NCI-H1930 (cell line): Measurements from ENCODE around the gene PIK3CB.
"Not testable (repeated sequence)": the region's sequence is repeated elsewhere in the genome, so short reads cannot be mapped to it uniquely, and the experiment has no call there.

Source experiments
- DNase-seq, 2 experiments: peaks; one replicate each; lab custom pipeline; 2025; lab: John Stamatoyannopoulos, UW

The PIK3CB gene

DNA sequence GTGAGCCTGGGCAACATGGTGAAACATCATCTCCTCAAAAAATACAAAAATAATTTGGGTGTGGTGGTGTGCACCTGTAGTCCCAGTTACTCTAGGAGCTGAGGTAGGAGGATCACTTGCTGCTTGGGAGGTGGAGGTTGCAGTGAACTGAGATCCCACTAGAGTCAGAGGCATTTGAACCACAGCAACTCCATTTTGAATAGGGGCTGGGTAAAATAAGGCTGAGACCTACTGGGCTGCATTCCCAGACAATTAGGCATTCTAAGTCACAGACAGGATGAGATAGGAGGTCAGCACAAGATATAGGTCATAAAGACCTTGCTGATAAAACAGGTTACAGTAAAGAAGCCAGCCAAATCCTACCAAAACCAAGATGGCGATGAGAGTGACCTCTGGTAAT lies 12.1 kb upstream of the PIK3CB start:
- not testable (repeated sequence) for DNase-seq

DNA sequence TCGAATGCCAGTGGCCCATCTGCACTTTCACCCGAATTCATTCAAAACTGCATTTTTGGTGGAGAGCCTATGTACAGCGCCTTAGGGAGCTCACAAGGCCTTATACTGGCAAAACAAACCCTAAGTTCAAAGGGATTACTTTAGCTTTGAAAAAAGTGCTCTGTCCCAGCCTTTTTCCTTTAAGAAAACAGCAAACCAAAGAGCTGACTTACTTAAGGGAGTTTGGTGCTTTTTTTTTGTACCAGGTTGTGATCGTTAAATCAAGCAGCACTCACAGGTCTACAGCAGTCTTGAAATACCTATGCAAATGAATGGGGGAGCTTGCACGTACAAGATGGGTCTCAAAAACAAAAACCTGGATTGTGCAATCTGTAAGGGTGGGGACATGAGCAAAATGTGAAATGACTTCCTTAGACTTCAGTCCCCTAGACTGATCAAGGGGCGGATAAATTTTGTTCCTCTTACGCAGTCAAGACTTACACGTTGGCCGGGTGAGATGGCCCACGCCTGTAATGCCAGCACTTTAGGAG lies 11.6 kb upstream of the PIK3CB start:
- DNase-seq: no peak

DNA sequence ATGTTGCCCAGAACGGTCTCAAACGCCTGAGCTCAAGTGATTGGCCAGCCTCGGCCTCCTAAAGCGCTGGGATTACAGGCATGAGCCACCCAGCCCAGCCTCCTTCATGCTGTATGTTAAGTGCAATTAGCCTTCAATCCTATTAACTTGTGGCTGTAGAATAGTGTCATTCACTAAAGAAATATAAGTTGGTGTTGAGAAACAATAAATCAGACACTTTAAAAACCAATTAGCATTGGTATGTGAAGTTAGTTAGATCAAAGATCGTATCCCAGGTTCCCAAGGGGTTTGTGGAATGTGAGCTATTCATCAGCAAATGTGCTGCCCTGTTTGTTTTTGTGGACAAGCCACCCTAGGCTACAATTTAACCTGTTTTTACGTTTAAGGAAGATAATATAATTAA lies 11.0 kb upstream of the PIK3CB start:
- DNase-seq: no peak

DNA sequence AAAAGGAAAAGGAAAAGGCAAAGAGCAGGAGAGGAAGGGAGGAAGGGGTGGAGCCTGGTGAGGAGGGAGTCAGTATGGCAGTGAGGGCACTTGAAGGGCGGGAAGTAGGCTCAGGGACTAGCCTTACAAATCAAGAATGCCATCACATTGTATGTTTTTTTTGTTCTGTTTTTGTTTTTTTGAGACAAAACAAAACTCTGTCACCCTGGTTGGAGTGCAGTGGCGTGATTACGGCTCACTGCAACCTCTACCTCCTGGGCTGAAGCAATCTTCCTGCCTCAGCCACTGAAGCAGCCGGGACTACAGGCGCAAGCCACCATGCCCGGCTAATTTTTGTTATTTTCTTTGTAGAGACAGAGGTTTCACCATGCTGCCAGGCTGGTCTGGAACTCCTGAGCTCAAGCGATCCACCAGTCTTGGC lies 10.5 kb upstream of the PIK3CB start:
- no peak for DNase-seq

DNA sequence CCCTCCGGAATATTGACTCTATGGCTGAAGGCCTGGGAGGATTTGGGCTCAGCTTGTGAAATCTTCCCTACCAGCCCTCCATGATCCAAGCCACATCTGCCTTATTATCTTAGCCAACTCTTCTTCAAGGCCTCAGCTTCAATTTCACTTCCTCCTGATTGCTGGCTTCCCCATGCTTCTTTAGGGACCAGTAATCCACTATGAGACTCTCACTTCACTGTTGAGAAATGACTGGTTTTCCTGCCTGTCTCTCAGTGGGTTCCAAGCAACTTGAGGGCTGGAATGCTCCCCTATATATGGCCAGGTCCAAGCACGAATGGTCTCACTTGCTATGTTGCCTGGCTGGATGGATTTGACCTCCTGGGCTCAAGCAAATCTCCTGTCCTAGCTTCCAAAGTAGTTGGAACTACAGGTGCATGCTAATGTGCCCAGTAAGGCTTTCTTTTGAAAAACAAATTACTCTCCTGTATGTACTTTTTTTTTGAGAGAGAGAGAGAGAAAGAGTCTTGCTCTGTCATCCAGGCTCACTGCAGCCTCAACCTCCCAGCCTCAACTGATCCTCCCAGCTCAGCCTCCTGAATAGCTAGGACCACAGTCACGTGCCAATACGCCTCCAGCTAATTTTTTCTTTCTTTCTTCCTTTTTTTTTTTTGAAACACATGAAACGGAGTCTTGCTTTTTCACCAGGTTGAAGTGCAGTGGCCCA lies 7.9 kb upstream of the PIK3CB start:
- DNase-seq: no peak

DNA sequence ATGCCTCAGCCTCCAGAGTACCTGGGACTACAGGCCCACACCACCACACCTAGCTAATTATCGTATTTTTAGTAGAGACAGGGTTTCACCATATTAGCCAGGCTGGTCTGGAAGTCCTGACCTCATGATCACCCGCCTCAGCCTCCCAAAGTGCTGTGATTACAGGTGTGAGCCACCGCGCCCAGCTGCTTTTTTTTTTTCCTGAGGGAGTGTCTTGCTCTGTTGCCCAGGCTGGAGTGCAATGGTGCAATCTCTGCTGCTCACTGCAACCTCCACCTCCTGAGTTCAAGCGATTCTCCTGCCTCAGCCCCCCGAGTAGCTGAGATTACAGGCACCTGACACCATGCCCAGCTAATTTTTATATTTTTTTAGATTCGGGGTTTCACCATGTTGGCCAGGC lies 3.7 kb upstream of the PIK3CB start:
- DNase-seq: not testable (repeated sequence)

DNA sequence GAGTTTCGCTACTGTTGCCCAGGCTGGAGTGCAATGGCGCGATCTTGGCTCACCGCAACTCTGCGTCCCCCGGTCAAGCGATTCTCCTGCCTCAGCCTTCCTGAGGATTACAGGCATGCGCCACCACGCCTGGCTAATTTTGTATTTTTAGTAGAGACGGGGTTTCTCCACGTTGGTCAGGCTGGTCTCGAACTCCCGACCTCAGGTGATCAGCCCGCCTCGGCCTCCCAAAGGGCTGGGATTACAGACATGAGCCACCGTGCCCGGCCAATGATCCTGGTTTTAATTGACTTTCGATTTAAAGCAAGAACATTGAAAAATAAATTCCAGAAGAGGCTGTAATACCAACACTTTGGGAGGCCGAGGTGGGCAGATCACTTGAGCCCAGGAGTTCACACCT lies 1.1 kb upstream of the PIK3CB start:
- not testable (repeated sequence) for DNase-seq

DNA sequence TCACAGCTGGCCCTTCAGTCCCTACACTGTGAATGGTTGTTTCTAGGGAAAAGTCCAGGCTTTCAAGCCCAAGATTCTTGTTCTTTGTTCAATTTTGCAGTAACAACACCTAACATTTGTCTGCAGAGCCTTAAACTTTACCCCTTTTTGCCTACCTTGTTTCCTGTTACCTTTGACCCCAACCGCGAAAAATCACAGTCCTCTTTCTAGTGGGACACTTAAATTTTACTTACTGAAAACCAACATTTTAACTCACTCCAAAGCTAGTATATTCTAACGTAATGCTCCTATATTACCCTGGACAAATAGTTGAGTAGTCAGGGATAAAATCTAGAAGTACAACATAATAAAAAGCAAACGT lies 649 bp upstream of the PIK3CB start:
- DNase-seq: no peak

DNA sequence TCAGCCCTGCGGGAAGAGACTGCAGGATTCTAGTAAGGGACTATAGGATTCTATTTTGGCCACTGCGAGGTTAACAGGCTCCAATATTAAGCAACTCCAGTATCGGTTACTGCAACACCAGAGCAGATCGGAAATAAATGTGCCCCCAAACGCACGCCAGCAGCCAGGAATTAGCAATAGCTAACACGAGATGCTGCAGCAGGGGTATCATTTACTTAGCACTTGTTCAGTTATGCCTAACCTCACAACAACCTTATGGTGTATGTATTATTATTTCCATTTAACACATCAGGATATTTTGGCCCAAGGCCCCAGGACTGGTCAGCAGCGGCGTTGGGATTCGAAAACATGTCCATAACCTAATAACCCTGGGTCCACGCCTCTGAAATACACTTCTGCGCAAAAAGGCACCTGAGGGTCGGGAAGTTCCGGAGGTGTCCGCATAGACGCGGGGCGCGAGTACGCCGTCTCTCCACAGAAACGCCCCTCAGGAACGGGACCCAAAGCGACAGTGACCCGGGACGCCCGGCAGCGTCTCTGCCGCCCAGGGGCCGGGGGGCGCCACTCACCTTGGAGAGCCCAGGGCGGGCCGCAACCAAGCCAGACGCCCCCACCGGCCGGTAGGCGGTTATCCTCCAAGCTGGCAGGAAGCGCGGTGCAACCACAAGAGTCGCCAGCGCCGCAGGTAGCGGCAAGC lies 681 bp downstream of the PIK3CB start:
- DNase-seq: peak; percentile 80 to 91

DNA sequence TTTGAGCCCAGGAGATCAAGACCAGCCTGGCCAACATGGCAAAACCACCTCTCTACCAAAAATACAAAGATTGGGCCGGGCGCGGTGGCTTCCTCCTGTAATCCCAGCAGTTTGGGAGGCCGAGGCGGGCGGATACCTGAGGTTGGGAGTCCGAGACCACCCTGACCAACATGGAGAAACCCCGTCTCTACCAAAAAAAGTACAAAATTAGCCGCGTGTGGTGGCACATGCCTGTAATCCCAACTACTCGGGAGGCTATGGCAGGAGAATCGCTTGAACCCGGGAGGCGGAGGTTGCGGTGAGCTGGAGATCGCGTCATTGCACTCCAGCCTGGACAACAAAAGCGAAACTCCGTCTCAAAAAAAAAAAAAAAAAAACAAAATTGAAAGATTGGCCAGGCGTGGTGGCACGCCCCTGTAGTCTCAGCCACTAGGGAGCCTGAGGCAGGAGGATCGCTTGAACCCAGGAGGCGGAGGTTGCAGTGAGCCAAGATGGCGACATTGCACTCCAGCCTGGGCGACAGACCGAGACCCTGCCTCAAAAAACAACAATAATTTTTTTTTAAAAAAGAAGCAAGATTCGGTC lies 2.2 kb downstream of the PIK3CB start:
- DNase-seq: not testable (repeated sequence)

DNA sequence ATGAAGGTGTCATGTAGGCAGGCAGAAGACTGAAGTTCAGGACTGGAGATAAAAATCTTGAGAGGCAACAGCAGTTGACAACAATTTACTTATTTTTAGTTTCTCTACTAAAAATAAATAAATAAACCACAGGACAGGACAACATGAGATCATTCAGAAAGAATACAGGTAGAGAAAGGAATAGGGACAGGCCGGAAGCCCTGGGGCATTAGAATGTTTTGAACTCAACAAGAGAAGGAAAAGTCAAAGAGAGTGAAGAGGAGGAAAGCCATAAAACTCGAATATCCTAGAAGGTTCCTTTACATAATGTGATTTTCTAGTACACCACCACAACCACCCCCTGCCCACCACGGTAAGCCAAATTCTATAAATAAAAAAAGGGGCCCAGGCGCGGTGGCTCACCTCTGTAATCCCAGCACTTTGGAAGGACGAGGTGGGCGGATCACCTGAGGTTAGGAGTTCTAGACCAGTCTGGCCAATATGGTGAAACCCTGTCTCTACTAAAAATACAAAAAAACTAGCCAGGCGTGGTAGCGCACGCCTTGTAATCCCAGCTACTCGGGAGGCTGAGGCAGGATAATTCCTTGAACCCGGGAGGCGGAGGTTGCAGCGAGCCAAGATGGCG lies 4.7 kb downstream of the PIK3CB start:
- no peak for DNase-seq

DNA sequence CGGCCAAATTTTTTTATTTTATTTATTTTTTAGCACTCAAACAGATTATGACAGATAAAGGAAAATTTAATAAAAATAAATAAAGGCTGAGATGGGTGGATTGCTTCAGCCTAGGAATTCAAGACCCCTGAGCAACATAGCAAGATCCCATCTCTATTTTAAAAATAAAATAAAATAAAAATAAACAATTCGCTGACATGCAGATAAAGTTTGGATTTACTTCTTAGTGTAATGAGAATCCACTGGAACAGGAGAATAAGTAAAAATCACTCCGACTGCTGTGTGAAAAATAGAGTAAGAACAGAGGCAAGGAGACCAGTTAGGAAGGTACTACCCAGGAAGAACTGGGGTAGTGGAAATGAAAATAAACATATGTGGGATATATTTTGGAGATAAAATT lies 5.6 kb downstream of the PIK3CB start:
- no peak for DNase-seq

DNA sequence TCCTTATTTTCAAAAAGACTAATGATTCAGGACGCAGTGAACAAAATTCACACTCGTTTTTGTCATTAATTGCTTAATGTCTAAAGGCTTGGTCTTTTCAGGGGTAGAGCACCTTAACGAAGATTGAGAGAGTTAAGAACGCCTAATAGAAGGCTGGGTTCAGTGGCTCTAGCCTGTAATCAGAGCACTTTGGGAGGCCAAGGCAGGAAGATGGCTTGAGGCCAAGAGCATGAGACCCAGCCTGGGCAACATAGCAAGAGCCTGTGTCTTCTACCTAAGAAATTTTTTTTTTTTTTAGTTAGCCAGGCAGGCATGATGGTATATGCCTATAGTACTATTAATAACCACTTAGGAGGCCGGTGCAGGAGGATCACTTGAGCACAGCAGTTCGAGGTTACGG lies 7.5 kb downstream of the PIK3CB start:
- no peak for DNase-seq

DNA sequence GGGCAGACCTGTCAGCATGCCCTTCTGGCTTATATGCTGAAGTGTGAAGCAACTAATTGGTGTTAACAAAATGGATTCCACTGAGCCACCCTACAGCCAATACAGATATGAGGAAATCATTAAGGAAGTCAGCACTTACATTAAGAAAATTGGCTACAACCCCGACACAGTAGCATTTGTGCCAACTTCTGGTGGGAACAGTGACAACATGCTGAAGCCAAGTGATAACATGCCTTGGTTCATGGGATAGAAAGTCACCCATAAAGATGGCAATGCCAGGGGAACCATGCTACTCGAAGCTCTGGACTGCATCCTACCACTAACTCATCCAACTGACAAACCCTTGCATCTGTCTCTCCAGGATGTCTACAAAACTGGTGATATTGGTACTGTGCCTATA lies 9.4 kb downstream of the PIK3CB start:
- DNase-seq: no peak

DNA sequence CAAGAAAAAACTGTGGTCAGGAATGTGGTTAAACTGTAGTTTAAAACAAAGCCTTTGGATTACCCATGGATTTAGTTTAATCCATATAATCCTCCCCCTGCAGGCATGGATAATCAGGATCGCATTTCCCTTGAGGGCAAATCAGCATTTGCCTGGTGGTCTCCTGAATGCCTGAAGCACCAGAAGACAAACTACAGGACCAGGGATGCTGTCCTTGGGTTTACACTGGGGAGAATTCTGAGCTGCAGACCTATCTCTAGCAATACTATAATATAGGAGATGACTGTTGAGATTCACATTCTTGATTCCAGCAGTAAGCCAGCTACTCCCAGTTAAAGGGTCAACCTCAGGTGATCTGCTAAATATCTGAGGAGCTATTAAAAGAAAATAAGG lies 10.6 kb downstream of the PIK3CB start:
- DNase-seq: no peak

DNA sequence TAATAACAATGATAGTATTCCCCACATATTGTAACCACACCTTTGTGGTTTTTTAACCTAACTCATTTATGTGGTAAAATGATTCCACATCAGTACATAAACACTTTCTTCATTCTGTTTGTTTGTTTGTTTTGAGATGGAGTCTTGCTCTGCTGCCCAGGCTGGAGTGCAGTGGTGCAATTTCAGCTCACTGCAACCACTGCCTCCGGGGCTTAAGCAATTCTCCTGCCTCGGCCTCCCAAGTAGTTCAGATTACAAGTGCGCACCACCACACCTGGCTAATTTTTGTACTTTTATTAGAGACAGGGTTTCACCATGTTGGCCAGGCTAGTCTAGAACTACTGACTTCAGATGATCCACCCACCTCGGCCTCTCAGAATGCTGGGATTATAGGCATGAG lies 14.3 kb downstream of the PIK3CB start:
- not testable (repeated sequence) for DNase-seq

DNA sequence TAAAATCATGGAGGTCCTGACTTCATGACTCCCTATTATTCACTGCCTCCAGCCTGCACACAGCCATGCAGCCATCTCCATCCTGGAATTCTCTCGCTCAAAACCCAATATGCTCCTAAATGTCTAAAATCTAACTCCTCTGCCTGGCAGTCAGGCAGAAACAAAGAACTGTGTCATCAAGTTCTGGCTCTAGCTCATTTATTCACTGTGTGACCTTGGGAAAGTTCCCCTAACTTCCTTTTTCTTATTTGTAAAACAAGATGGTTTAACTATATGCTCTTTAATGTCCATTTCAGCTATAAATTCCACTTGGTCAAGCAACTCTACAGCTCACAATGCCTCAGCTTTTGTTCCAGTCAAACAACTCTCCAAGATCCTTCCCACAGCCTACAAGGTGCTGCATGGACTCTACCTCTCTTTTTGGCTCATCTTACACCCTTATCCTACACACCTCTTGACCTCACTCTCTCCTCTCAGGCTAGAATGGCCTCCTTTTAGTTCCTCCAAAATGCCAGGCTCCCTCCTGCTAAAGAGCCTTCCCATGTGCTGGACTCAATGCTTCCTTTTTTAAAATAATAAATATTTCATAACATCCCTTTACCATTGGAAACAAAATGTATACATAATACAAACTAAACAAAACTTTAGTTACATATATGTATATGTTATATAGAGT lies 16.4 kb downstream of the PIK3CB start:
- no peak for DNase-seq

DNA sequence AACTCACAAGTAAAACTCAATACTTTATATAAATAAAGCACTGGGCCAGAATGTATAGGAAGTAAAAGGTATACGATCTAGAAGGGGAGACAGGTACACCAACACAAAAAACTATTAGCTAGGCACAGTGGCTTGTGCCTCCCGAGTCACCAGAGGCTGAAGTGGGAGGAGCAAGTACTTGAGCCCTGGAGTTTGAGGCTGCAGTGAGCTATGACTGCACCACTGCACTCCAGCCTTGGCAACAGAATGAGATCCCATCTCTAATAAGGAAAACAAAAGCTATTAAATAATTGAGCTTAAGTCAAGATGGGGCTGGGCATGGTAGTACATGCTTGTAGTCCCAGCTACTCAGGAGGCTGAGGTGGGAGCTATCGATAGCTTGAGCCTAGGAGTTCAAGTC lies 17.0 kb downstream of the PIK3CB start:
- DNase-seq: no peak

DNA sequence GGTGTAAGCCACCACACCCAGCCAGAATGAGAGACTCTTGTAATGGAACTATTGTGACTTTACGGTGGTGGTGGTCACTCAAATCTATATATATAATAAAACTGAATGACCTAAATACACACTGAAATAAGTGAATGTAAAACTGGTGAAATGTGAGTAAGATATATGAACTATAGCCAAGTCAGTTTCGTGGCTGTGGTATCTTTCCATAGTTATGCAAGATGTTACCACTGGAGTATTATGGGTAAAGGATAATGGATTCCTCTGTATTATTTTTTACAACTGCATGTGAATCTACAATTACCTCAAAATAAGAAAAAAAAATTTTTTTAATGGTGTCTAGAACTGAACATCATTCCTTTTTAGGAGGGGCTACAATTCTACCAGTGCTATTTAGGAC lies 21.9 kb downstream of the PIK3CB start:
- DNase-seq: no peak

DNA sequence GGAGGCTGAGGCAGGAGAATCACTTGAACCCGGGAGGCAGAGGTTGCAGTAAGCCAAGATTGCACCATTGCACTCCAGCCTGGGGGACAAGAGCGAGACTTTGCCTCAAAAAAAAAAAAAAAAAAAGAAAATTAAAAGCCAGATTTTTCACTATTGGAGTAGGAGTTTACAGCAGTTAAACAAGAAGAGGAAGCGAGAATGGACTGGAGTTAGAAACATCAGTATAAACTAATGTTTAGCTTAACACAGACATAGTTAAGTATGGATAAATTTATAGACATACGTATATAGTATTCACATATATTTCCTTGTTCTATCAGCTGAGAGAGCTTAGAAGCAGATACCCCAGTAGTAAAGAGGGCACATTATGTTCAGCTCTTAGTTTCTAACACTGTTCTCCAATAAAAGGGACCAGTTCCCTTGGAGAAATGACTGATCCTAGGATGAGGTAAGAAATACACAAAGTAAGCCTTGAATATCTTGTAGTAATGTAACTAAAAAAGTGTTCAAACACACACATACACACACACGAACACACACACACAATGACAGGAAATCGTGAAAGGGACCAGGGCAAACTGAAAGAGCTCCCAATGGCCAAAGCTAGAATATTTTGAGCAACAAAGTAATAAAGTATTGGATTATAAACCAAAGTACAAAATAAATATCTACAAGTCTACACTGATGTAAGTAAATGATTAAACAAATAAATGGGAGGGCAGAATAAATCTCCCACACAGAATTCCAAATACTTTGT lies 25.1 kb downstream of the PIK3CB start:
- DNase-seq: no peak

DNA sequence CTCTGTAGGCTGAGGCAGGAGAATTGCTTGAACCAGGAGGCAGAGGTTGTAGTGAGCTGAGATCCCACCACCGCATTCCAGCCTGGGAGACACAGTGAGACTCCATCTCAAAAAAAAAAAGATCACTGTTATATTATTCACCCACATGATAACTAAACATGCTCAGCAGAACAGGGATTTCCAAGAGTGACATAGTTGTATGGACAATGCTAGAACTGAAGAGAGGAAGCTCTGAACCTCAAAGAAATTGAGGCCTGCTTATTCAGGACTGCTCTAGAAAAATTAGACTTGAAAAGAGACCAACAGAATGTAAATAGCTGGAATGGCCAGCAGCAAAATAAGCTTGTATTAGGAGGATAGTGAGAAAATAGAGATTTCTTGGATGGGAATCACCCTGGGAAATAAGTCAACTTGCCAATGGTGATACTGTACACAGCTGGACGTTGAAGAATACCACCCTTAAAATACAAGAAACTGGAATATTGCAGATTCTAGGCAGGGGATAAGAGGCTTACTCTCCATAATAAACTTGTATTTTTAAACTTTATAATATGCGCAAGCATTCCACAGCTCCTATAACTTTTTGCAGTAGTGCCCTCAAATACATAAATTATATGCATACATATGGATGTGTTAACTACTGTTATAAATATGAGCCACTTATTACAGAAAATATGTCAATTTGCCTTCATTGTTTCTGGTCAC lies 28.2 kb downstream of the PIK3CB start:
- DNase-seq: no peak
